Testis (tissue), 3 donors: Measurements from ENCODE around the gene AKNA. TPM values are rescaled to one million over a fixed set of nuclear protein-coding genes. Genes with fewer than 3 reads are reported as not detected.

Experiments used
- DNase-seq: peaks from one replicate; pipeline ENCODE4 v3.0.0-alpha.2; 2019
- H3K27ac ChIP-seq, 2 donors: fragments of 200-600 bp; sonication (generic); one replicate each; pipeline ENCODE4 v1.5.1; 2019
- H3K27me3 ChIP-seq: fragments of 200-600 bp; sonication (generic); one replicate; pipeline ENCODE4 v1.5.1; 2019
- H3K36me3 ChIP-seq: fragments of 200-600 bp; sonication (generic); one replicate; pipeline ENCODE4 v1.5.1; 2017; ENCODE audit warnings: low read depth; ENCODE audit errors: missing control alignments
- H3K4me1 ChIP-seq: fragments of 200-600 bp; sonication (generic); one replicate; pipeline ENCODE4 v1.5.1; 2019
- H3K4me3 ChIP-seq, 2 donors: fragments of 200-600 bp; sonication (generic); one replicate each; pipeline ENCODE4 v1.5.1; 2017 to 2019
- H3K9me3 ChIP-seq: fragments of 200-600 bp; sonication (generic); one replicate; pipeline ENCODE4 v1.5.1; 2017
- CTCF ChIP-seq, 3 experiments: fragments of 450-650 bp in 2 of 3; fragments of 200-600 bp in 1 of 3; sonication (generic) in 1 of 3; IDR thresholded peaks; one replicate each; pipeline ENCODE4 v1.5.1; 2016 to 2019; ENCODE audit warnings: antibody characterized with exemption in 3 of 3, mild to moderate bottlenecking in 2 of 3, moderate library complexity in 1 of 3
- POLR2A ChIP-seq: fragments of 450-650 bp; IDR thresholded peaks from one replicate; pipeline ENCODE4 v1.6.1; 2017; ENCODE audit warnings: antibody characterized with exemption, mild to moderate bottlenecking, moderate library complexity
- WGBS, 2 donors: methylation state at CpG; one replicate each; pipeline ENCODE4 v1.1.5; 2018; 5-methylcytosine and 5-hydroxymethylcytosine counted together
- intact Hi-C: fragments of 100-400 bp; cut with DNase I; formaldehyde crosslinking; loops from one replicate; pipeline ENCODE4 v1.15.1; 2023; ENCODE audit warnings: low total_unique reads
- polyA plus RNA-seq: library from polyadenylated mRNA; stranded (reverse); fragments of 350-450 nt; fragmentation: Illumina TruSeq; extraction: RNeasy Lipid Tissue Mini Kit (QIAGEN cat#74804); gene quantifications from one replicate; pipeline ENCODE4 v1.2.3, GENCODE V29; 2014; ENCODE audit warnings: low read depth, low replicate concordance; ENCODE audit not compliant: insufficient read depth
- total RNA-seq, 2 donors: library from RNA; depleted of rRNA; stranded (reverse); fragments of >200 nt; gene quantifications; one replicate each; pipeline ENCODE4 v1.2.3, GENCODE V29; 2016

Gene AKNA
- total and polyA plus RNA-seq, 3 donors from 2014 or later: 20.6 to 31.5 (median 21.2) TPM

- TF ChIP-seq POLR2A (no peak), CTCF (IDR thresholded peaks at IDR 0.05) (no peak)
- no peaks in the 10 kb centered on the region for H3K4me1 ChIP-seq
- H3K27ac ChIP-seq: no peak overlapping the region
- H3K4me3 ChIP-seq: no peak overlapping the region
- DNase-seq: no peak
- WGBS, 2 donors: 94 to 96% methylated on average over 6 to 7 of the region's 7 CpGs
- H3K9me3 ChIP-seq: no peaks in the 10 kb centered on the region
- no peaks in the 10 kb centered on the region for H3K36me3 ChIP-seq
- H3K27me3 ChIP-seq: no peaks in the 10 kb centered on the region
- intact Hi-C loops: no loop called here
Measured at GRCh38 chr9:114359801-114360200, 28.0 kb downstream of the AKNA start.

- Histone ChIP-seq H3K27me3 (no peaks in the 10 kb centered on the region), H3K36me3 (no peaks in the 10 kb centered on the region), H3K4me1 (no peaks in the 10 kb centered on the region), H3K4me3 (no peak overlapping the region), H3K9me3 (no peaks in the 10 kb centered on the region), H3K27ac (no peak overlapping the region)
- WGBS, 2 donors: 95 to 100% methylated on average over 2 to 9 of the region's 9 CpGs
- no peak for TF ChIP-seq CTCF (IDR thresholded peaks at IDR 0.05)
- no peak for TF ChIP-seq POLR2A
- intact Hi-C loops: no loop called here
- DNase-seq: no peak
Measured at GRCh38 chr9:114357911-114358328, 29.9 kb downstream of the AKNA start.

GRCh38 chr9:114357360-114357759 is 30.4 kb downstream of the AKNA start:
- no peaks in the 10 kb centered on the region for H3K36me3 ChIP-seq
- WGBS, 2 donors: 87% methylated on average over 6 of the region's 6 CpGs

GRCh38 chr9:114356792-114357191 is 31.0 kb downstream of the AKNA start:
- intact Hi-C loops: no loop called here
- H3K27ac ChIP-seq: no peak overlapping the region
- no peaks in the 10 kb centered on the region for H3K9me3 ChIP-seq
- no peak for TF ChIP-seq CTCF (IDR thresholded peaks at IDR 0.05)
- no peak for TF ChIP-seq POLR2A
- H3K4me3 ChIP-seq: no peak overlapping the region
- H3K36me3 ChIP-seq: no peaks in the 10 kb centered on the region
- DNase-seq: no peak
- WGBS, 2 donors: 77 to 86% methylated on average over 4 to 6 of the region's 6 CpGs
- no peaks in the 10 kb centered on the region for H3K27me3 ChIP-seq
- H3K4me1 ChIP-seq: no peaks in the 10 kb centered on the region

More at GRCh38 chr9:114357360-114357759, 30.4 kb downstream of the AKNA start:
- Histone ChIP-seq H3K27me3 (no peaks in the 10 kb centered on the region), H3K27ac (no peak overlapping the region), H3K4me1 (no peaks in the 10 kb centered on the region), H3K9me3 (no peaks in the 10 kb centered on the region), H3K4me3 (no peak overlapping the region)
- TF ChIP-seq POLR2A (no peak), CTCF (IDR thresholded peaks at IDR 0.05) (no peak)
- intact Hi-C loops: no loop called here
- no peak for DNase-seq

- Histone ChIP-seq H3K36me3 (no peaks in the 10 kb centered on the region), H3K4me3 (no peak overlapping the region), H3K27me3 (no peaks in the 10 kb centered on the region), H3K9me3 (no peaks in the 10 kb centered on the region), H3K4me1 (no peaks in the 10 kb centered on the region), H3K27ac (no peak overlapping the region)
- intact Hi-C loops: no loop called here
- WGBS, 2 donors: 94% methylated on average over 5 to 6 of the region's 6 CpGs
- DNase-seq: no peak
- no peak for TF ChIP-seq CTCF (IDR thresholded peaks at IDR 0.05)
- no peak for TF ChIP-seq POLR2A
Measured at GRCh38 chr9:114355821-114356220, 32.0 kb downstream of the AKNA start.
